Duodenal mucosa (tissue), 2 donors: Measurements from ENCODE around the gene RBM6.
"Not testable (repeated sequence)": the region's sequence is repeated elsewhere in the genome, so short reads cannot be mapped to it uniquely, and the experiment has no call there.

Experiments
- H3K27ac ChIP-seq: one replicate; pipeline ENCODE4 v1.7.0; 2013; ENCODE audit warnings: low read depth, low read length
- H3K27me3 ChIP-seq, 2 donors: one replicate each; pipeline ENCODE4 v1.7.0; 2013; ENCODE audit warnings: low read length in 2 of 2, control low read depth in 1 of 2; ENCODE audit not compliant: insufficient read depth in 2 of 2, control insufficient read depth in 1 of 2
- H3K36me3 ChIP-seq, 2 donors: one replicate each; pipeline ENCODE4 v1.7.0; 2013; ENCODE audit warnings: low read length in 2 of 2, control low read depth in 1 of 2; ENCODE audit not compliant: insufficient read depth in 2 of 2, control insufficient read depth in 1 of 2
- H3K4me1 ChIP-seq, 2 donors: one replicate each; pipeline ENCODE4 v1.7.0; 2013; ENCODE audit warnings: low read length in 2 of 2, control low read depth in 1 of 2; ENCODE audit not compliant: insufficient read depth in 2 of 2, control insufficient read depth in 1 of 2
- H3K4me3 ChIP-seq, 2 donors: one replicate each; pipeline ENCODE4 v1.7.0; 2013; ENCODE audit warnings: low read length in 2 of 2, low read depth in 1 of 2
- H3K9ac ChIP-seq, 2 donors: one replicate each; pipeline ENCODE4 v1.7.0; 2013; ENCODE audit warnings: low read length in 2 of 2, low read depth in 1 of 2
- H3K9me3 ChIP-seq, 2 donors: one replicate each; pipeline ENCODE4 v1.7.0; 2013; ENCODE audit warnings: low read length in 2 of 2, control low read depth in 1 of 2; ENCODE audit not compliant: control insufficient read depth in 1 of 2

RBM6 gene

GRCh38 chr3:49903451-49904424, 36.2 kb upstream of the RBM6 start, which contains the start of gene MST1R:
MST1R (minus strand) TSS chr3:49903873; CDS start chr3:49903609, 264 bp downstream.
- Histone ChIP-seq H3K4me3 (peak within 1 kb of the TSS; percentile 62 to 79), H3K27ac (peak within 1 kb of the TSS; percentile 80), H3K9ac (peak within 1 kb of the TSS; percentile 67 to 85), H3K27me3 (no peaks in the 10 kb centered on the region), H3K36me3 (peaks cover 2 to 15% of the 10 kb centered on the region in 2 donors), H3K9me3 (no peaks in the 10 kb centered on the region), H3K4me1 (peaks cover 55 to 82% of the 10 kb centered on the region in 2 donors)

GRCh38 chr3:49904448-49904847, 35.5 kb upstream of the RBM6 start:
- not testable (repeated sequence) for H3K27ac ChIP-seq, H3K27me3 ChIP-seq, H3K9ac ChIP-seq, H3K4me3 ChIP-seq, H3K9me3 ChIP-seq
- Histone ChIP-seq H3K36me3 (peaks cover 0 to 16% of the 10 kb centered on the region in 2 donors), H3K4me1 (peaks cover 50 to 77% of the 10 kb centered on the region in 2 donors)

- Histone ChIP-seq H3K4me1 (peaks cover 46 to 64% of the 10 kb centered on the region in 2 donors), H3K27ac (peak overlapping the region; percentile 74), H3K36me3 (peaks cover 2 to 33% of the 10 kb centered on the region in 2 donors), H3K27me3 (no peaks in the 10 kb centered on the region), H3K9ac (peak overlapping the region; percentile 43 to 62), H3K9me3 (no peaks in the 10 kb centered on the region), H3K4me3 (peak overlapping the region; percentile 38 to 72)
Observed at GRCh38 chr3:49906073-49906743, 33.7 kb upstream of the RBM6 start.

GRCh38 chr3:49908373-49909199, 31.4 kb upstream of the RBM6 start:
- Histone ChIP-seq H3K9ac (no peak overlapping the region), H3K4me3 (no peak overlapping the region), H3K27me3 (no peaks in the 10 kb centered on the region), H3K27ac (no peak overlapping the region), H3K36me3 (peaks cover 12 to 53% of the 10 kb centered on the region in 2 donors), H3K4me1 (peaks cover 40 to 47% of the 10 kb centered on the region in 2 donors), H3K9me3 (no peaks in the 10 kb centered on the region)

GRCh38 chr3:49910409-49911123, 29.4 kb upstream of the RBM6 start:
- no peak overlapping the region for H3K4me3 ChIP-seq
- no peak overlapping the region for H3K9ac ChIP-seq
- peaks cover 12 to 55% of the 10 kb centered on the region in 2 donors for H3K36me3 ChIP-seq
- no peaks in the 10 kb centered on the region for H3K27me3 ChIP-seq
- H3K4me1 ChIP-seq, result peaks cover 29 to 30% of the 10 kb centered on the region in 2 donors
- H3K27ac ChIP-seq, result no peak overlapping the region
- no peaks in the 10 kb centered on the region for H3K9me3 ChIP-seq

- Histone ChIP-seq H3K36me3 (peaks cover 12 to 55% of the 10 kb centered on the region in 2 donors), H3K27me3 (no peaks in the 10 kb centered on the region), H3K4me3 (no peak overlapping the region), H3K9me3 (no peaks in the 10 kb centered on the region), H3K9ac (no peak overlapping the region), H3K27ac (no peak overlapping the region), H3K4me1 (peaks cover 25 to 29% of the 10 kb centered on the region in 2 donors)
Observed at GRCh38 chr3:49911124-49911420, 28.9 kb upstream of the RBM6 start.

- Histone ChIP-seq H3K27me3 (no peaks in the 10 kb centered on the region), H3K4me1 (peaks cover 19 to 27% of the 10 kb centered on the region in 2 donors), H3K9ac (no peak overlapping the region), H3K9me3 (no peaks in the 10 kb centered on the region), H3K27ac (no peak overlapping the region), H3K4me3 (no peak overlapping the region), H3K36me3 (peaks cover 12 to 56% of the 10 kb centered on the region in 2 donors)
Observed at GRCh38 chr3:49911611-49912010, 28.3 kb upstream of the RBM6 start.

- Histone ChIP-seq H3K27ac (no peak overlapping the region), H3K9me3 (no peaks in the 10 kb centered on the region), H3K27me3 (no peaks in the 10 kb centered on the region), H3K4me3 (no peak overlapping the region), H3K36me3 (peaks cover 16 to 59% of the 10 kb centered on the region in 2 donors), H3K9ac (no peak overlapping the region), H3K4me1 (peaks cover 10 to 17% of the 10 kb centered on the region in 2 donors)
Observed at GRCh38 chr3:49912881-49913281, 27.1 kb upstream of the RBM6 start.

- H3K4me3 ChIP-seq, result no peak overlapping the region
Observed at GRCh38 chr3:49914906-49915305, 25.0 kb upstream of the RBM6 start.

More at GRCh38 chr3:49914906-49915305, 25.0 kb upstream of the RBM6 start:
- Histone ChIP-seq H3K4me1 (peaks cover 0 to 10% of the 10 kb centered on the region in 2 donors), H3K36me3 (peaks cover 15 to 45% of the 10 kb centered on the region in 2 donors), H3K27me3 (no peaks in the 10 kb centered on the region), H3K27ac (no peak overlapping the region), H3K9ac (no peak overlapping the region), H3K9me3 (no peaks in the 10 kb centered on the region)
